Naive B cell (primary cell): Measurements from ENCODE around the gene TSNAX. TPM values are rescaled to one million over a fixed set of nuclear protein-coding genes. Genes with fewer than 3 reads are reported as not detected.
"Not testable (repeated sequence)": the region's sequence is repeated elsewhere in the genome, so short reads cannot be mapped to it uniquely, and the experiment has no call there.

Source experiments
- ATAC-seq, 2 donors: fragments of 150-1000 bp; cut with Tn5 transposase; 2 replicates each; pipeline ENCODE4 v1.10.0; 2021; ENCODE audit warnings: low read depth in 2 of 2, mild to moderate bottlenecking in 2 of 2, moderate library complexity in 2 of 2
- DNase-seq: peaks from one replicate; pipeline ENCODE4 v3.0.0; 2022
- H3K27ac Mint-ChIP-seq, 6 donors: one replicate each; pipeline ENCODE4 v1.8.0; 2020 to 2022; ENCODE audit warnings: mild to moderate bottlenecking in 6 of 6, mixed read lengths in 6 of 6, moderate library complexity in 5 of 6, inconsistent platforms in 2 of 6
- H3K27me3 Mint-ChIP-seq, 3 donors: one replicate each; pipeline ENCODE4 v1.8.0; 2021 to 2022; ENCODE audit warnings: mixed read lengths in 3 of 3, mild to moderate bottlenecking in 1 of 3
- H3K36me3 Mint-ChIP-seq, 2 donors: one replicate each; pipeline ENCODE4 v1.8.0; 2020 to 2022; ENCODE audit warnings: mixed read lengths in 2 of 2, inconsistent platforms in 1 of 2, mild to moderate bottlenecking in 1 of 2
- H3K4me1 Mint-ChIP-seq, 3 donors: one replicate each; pipeline ENCODE4 v1.8.0; 2020 to 2022; ENCODE audit warnings: mixed read lengths in 3 of 3, inconsistent platforms in 1 of 3, mild to moderate bottlenecking in 1 of 3, moderate library complexity in 1 of 3
- H3K4me3 Mint-ChIP-seq, 8 donors: one replicate each; pipeline ENCODE4 v1.8.0; 2020 to 2022; ENCODE audit warnings: mild to moderate bottlenecking in 8 of 8, mixed read lengths in 8 of 8, moderate library complexity in 8 of 8, inconsistent platforms in 2 of 8
- H3K9me3 Mint-ChIP-seq, 7 donors: one replicate each; pipeline ENCODE4 v1.8.0; 2020 to 2022; ENCODE audit warnings: mixed read lengths in 7 of 7, mild to moderate bottlenecking in 5 of 7, inconsistent platforms in 2 of 7, moderate library complexity in 1 of 7
- polyA plus RNA-seq, 6 donors: library from polyadenylated mRNA; unstranded; fragments of 300-500 nt; fragmentation: Illumina TruSeq; gene quantifications; one replicate each; pipeline ENCODE4 v1.2.3, GENCODE V29; 2021; ENCODE audit warnings: low read depth in 6 of 6

The TSNAX gene
- polyA plus RNA-seq, 6 donors from 2014 or later = 88.6 to 109 (median 92.6) TPM

GRCh38 chr1:231500666-231501065, 27.8 kb upstream of the TSNAX start:
- H3K9me3 Mint-ChIP-seq = peaks cover 16 to 63% (median 45%) of the 10 kb centered on the region in 7 donors
- H3K4me3 Mint-ChIP-seq = no peak overlapping the region
- H3K4me1 Mint-ChIP-seq = no peaks in the 10 kb centered on the region
- no peak overlapping the region for H3K27ac Mint-ChIP-seq
- ATAC-seq = no peak
- DNase-seq = no peak
- H3K27me3 Mint-ChIP-seq = peaks cover 12 to 29% (median 18%) of the 10 kb centered on the region in 3 donors
- peaks cover 5 to 35% of the 10 kb centered on the region in 2 donors for H3K36me3 Mint-ChIP-seq

DNA sequence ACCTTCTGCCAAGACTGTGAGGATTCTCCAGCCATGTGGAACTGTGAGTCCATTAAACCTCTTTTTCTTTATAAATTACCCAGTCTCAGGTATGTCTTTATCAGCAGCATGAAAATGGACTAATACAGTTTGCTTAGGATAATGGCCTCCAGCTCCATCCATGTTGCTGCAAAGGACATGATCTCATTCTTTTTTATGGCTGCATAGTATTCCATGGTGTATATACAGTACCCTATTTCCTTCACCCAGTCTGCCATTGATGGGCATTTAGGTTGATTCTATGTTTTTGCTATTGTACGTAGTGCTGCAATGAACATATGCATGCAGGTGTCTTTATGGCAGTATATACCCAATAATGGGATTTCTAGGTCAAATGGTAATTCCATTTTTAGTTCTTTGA, 25.3 kb upstream of the TSNAX start:
- not testable (repeated sequence) for DNase-seq

GRCh38 chr1:231507476-231508355, 20.8 kb upstream of the TSNAX start:
- Mint-ChIP-seq H3K36me3 (peaks cover 0 to 3% of the 10 kb centered on the region in 2 donors), H3K4me1 (no peaks in the 10 kb centered on the region), H3K27me3 (peaks cover 14 to 27% (median 24%) of the 10 kb centered on the region in 3 donors), H3K4me3 (no peak overlapping the region), H3K9me3 (peaks cover 0 to 13% (median 6%) of the 10 kb centered on the region in 7 donors), H3K27ac (no peak overlapping the region)
- DNase-seq = no peak
- no peak for ATAC-seq

More for the DNA sequence above, 25.3 kb upstream of the TSNAX start:
- H3K4me1 Mint-ChIP-seq, H3K27ac Mint-ChIP-seq, H3K4me3 Mint-ChIP-seq, ATAC-seq: not testable (repeated sequence)
- Mint-ChIP-seq H3K9me3 (peaks cover 10 to 50% (median 38%) of the 10 kb centered on the region in 7 donors), H3K27me3 (peaks cover 19 to 28% (median 20%) of the 10 kb centered on the region in 3 donors), H3K36me3 (peaks cover 5 to 24% of the 10 kb centered on the region in 2 donors)

DNA sequence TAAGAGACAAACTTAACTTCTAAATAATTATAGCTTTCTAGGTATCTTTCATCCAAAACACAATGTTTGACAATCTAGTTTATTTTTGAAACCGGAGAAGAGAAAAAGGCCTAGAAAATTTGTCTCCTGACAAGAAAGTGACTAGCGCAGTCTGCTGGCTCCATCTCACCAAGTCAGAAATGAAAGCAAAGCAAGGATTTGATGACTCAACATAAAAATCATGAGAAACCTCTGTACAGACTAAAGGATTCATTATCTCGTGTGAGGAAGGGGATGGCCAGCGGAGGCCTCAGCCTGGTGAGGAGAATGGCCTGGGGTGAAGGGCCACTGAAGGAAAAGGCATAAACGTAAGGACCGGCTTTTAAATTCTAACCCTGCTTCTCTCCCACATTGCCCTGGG, 20.0 kb upstream of the TSNAX start:
- H3K27me3 Mint-ChIP-seq = peaks cover 11 to 27% (median 24%) of the 10 kb centered on the region in 3 donors
- peaks cover 0 to 5% (median 3%) of the 10 kb centered on the region in 7 donors for H3K9me3 Mint-ChIP-seq
- H3K4me3 Mint-ChIP-seq = no peak overlapping the region
- ATAC-seq = no peak
- H3K27ac Mint-ChIP-seq = no peak overlapping the region
- no peaks in the 10 kb centered on the region for H3K36me3 Mint-ChIP-seq
- H3K4me1 Mint-ChIP-seq = no peaks in the 10 kb centered on the region
- no peak for DNase-seq

- Mint-ChIP-seq H3K27ac (no peak overlapping the region), H3K27me3 (peaks cover 7 to 27% (median 24%) of the 10 kb centered on the region in 3 donors), H3K36me3 (no peaks in the 10 kb centered on the region), H3K4me3 (no peak overlapping the region), H3K9me3 (peaks cover 0 to 4% (median 0%) of the 10 kb centered on the region in 7 donors), H3K4me1 (no peaks in the 10 kb centered on the region)
- ATAC-seq (no peak), DNase-seq (no peak)
Observed at GRCh38 chr1:231508941-231509340, 19.5 kb upstream of the TSNAX start.

GRCh38 chr1:231512147-231512698, 16.2 kb upstream of the TSNAX start:
- Mint-ChIP-seq H3K27ac (no peak overlapping the region), H3K27me3 (peaks cover 0 to 8% (median 7%) of the 10 kb centered on the region in 3 donors), H3K4me3 (no peak overlapping the region), H3K9me3 (peaks cover 0 to under 1% (median 0%) of the 10 kb centered on the region in 7 donors), H3K4me1 (peaks cover 14 to 18% (median 14%) of the 10 kb centered on the region in 3 donors), H3K36me3 (no peaks in the 10 kb centered on the region)
- DNase-seq = no peak
- no peak for ATAC-seq

DNA sequence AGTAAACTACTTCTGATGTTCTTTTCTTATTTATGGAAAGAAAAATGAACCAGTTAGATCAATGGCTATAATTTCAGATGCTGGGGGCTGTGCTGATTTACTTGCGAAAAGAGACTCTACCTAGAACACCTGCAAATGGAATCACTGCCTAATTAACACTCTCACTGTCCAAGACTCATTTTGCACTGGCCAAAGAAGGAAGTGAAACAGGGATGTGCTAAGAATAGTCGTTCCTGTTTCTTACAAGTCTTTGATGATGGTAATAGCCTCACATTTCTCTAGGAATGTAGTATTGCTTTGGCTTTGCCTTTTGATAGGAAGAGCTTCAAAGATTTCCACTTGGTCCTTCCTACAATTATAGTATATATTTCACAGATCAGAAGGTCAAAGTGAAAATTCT, 12.7 kb upstream of the TSNAX start:
- H3K9me3 Mint-ChIP-seq = peaks cover 0 to 3% (median 0%) of the 10 kb centered on the region in 7 donors
- peaks cover 14 to 18% (median 14%) of the 10 kb centered on the region in 3 donors for H3K4me1 Mint-ChIP-seq
- H3K4me3 Mint-ChIP-seq = peak overlapping the region in 4 of 8 donors; percentile 10 to 61 (median 40)
- H3K36me3 Mint-ChIP-seq = no peaks in the 10 kb centered on the region
- ATAC-seq (peak; percentile 89 to 91), DNase-seq (peak; percentile 39)
- H3K27me3 Mint-ChIP-seq = no peaks in the 10 kb centered on the region
- peak overlapping the region in 2 of 6 donors; percentile 8 to 66 for H3K27ac Mint-ChIP-seq

DNA sequence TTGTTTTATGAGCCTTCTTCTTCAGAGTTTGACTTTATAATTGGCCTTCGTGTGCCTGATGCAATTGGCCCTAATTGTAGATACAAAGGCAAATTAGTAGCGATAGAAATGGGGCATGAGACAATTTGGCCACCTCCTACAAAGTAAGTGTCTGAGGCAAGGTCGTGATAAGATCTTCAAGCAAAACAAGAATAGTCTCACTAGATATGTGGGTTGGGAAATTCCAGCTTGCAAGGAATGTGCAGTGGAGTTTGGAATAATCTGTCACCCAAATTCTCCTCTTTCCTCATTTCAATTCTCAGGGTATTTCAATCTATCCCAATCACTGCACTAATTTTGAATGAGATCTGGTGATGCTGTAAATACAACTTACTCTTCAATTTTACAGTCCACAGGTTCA, 11.4 kb upstream of the TSNAX start:
- H3K36me3 Mint-ChIP-seq = no peaks in the 10 kb centered on the region
- H3K4me1 Mint-ChIP-seq = peaks cover 14 to 18% (median 14%) of the 10 kb centered on the region in 3 donors
- no peaks in the 10 kb centered on the region for H3K27me3 Mint-ChIP-seq
- H3K27ac Mint-ChIP-seq = no peak overlapping the region
- DNase-seq (no peak), ATAC-seq (no peak)
- peaks cover 0 to 3% (median 0%) of the 10 kb centered on the region in 7 donors for H3K9me3 Mint-ChIP-seq
- H3K4me3 Mint-ChIP-seq = no peak overlapping the region

DNA sequence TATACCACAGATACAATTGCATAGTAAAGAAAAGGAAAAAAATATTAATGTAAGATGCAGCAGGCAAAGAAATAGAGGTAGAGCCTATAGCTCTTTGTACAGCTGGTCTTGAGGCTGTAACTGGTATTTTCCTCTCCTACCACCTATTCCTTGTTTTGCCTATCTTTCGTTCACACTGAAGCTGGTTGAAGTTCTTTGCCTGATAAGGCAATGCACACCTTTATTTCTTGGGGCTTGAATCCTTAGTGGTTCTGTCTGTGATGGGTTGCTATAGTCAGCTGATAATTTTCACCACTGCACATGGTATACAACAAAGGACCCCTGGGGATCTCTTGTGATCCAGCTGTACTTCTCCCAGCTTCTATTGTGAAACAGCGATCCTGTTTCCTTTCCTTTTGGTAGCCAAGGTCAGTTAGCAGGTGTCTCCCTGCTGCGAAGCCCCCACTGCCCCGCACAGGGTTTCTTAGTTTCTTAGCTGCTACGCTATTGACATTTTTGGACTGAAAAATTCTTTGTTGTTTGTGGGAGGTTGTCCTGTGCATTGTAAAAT, 9.9 kb upstream of the TSNAX start:
- Mint-ChIP-seq H3K27ac (peak overlapping the region in 1 of 6 donors; percentile 0), H3K36me3 (no peaks in the 10 kb centered on the region), H3K9me3 (peaks cover 0 to 3% (median 0%) of the 10 kb centered on the region in 7 donors), H3K4me1 (peaks cover 14 to 18% (median 14%) of the 10 kb centered on the region in 3 donors), H3K27me3 (no peaks in the 10 kb centered on the region), H3K4me3 (no peak overlapping the region)
- no peak for DNase-seq
- ATAC-seq = no peak

- DNase-seq = no peak
- peaks cover 14 to 18% (median 14%) of the 10 kb centered on the region in 3 donors for H3K4me1 Mint-ChIP-seq
- H3K36me3 Mint-ChIP-seq = no peaks in the 10 kb centered on the region
- no peak for ATAC-seq
- no peaks in the 10 kb centered on the region for H3K27me3 Mint-ChIP-seq
- H3K27ac Mint-ChIP-seq = peak overlapping the region in 1 of 6 donors; percentile 17
- peaks cover 0 to 3% (median 0%) of the 10 kb centered on the region in 7 donors for H3K9me3 Mint-ChIP-seq
- H3K4me3 Mint-ChIP-seq = no peak overlapping the region
Observed at GRCh38 chr1:231519166-231519565, 9.3 kb upstream of the TSNAX start.

DNA sequence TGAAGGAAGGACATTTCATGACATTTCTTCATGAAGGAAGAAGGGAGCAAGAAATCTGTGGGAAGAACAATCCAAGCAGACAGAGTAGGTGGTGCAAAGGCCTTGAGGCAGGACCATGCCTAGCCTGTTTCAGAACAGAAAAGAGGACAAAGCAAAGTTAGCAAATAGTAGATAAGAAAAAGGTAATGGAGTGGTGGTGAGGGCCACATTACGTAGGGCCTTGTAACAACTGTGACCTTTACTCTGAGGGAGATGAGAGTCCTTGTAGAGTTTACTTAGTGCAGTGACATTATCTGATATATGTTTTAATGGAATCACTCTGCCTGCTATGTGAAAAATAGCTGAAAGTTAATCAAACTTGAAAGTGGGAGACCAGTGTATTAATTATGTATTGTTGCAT, 6.4 kb upstream of the TSNAX start:
- DNase-seq (no peak), ATAC-seq (no peak)
- Mint-ChIP-seq H3K4me3 (no peak overlapping the region), H3K27ac (no peak overlapping the region), H3K9me3 (peaks cover 0 to 3% (median 0%) of the 10 kb centered on the region in 7 donors), H3K36me3 (no peaks in the 10 kb centered on the region), H3K4me1 (no peaks in the 10 kb centered on the region), H3K27me3 (no peaks in the 10 kb centered on the region)

DNA sequence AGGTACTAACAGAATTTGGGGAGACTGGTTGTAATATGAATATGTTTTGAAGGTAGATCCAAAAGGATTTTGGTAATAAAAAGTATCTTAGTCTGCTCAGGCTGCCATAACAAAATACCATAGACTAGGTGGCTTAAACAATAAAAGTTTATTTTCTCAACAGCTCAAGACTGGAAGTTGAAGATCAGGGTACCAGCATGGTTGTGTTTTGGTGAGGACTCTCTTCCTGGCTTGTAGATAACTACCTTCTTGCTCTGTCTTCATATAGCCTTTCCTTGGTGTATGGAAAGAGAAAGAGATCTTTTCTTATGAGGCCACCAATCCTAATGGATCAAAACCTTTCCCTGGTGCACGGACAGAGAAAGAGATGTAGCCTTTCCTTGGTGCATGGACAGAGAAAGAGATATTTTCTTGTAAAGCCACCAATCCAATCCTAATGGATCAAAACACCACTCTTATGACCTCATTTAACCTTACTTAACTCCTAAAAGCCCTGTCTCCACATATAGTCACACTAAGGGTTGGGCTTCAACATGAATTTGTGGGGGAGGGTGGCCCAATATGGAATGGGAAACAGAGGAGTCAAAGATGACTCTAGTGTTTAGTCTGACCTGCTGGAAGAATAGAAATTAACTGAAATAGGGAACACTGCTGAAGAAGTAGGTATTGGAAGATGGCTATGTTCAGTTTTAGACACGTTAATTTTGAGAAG, 5.4 kb upstream of the TSNAX start:
- H3K9me3 Mint-ChIP-seq = no peaks in the 10 kb centered on the region
- H3K4me3 Mint-ChIP-seq = no peak overlapping the region
- H3K4me1 Mint-ChIP-seq = peaks cover 7 to 8% (median 7%) of the 10 kb centered on the region in 3 donors
- H3K36me3 Mint-ChIP-seq = no peaks in the 10 kb centered on the region
- H3K27ac Mint-ChIP-seq = no peak overlapping the region
- no peak for ATAC-seq
- no peaks in the 10 kb centered on the region for H3K27me3 Mint-ChIP-seq
- DNase-seq = no peak

GRCh38 chr1:231523816-231524215, 4.7 kb upstream of the TSNAX start:
- Mint-ChIP-seq H3K36me3 (no peaks in the 10 kb centered on the region), H3K27ac (no peak overlapping the region), H3K27me3 (no peaks in the 10 kb centered on the region), H3K4me1 (peaks cover 10 to 16% (median 12%) of the 10 kb centered on the region in 3 donors), H3K4me3 (peak overlapping the region in 1 of 8 donors; percentile 2), H3K9me3 (no peaks in the 10 kb centered on the region)
- DNase-seq (no peak), ATAC-seq (no peak)
